Breast epithelium (tissue), 4 donors: Measurements from ENCODE around the gene HRAS. TPM values are rescaled to one million over a fixed set of nuclear protein-coding genes. Genes with fewer than 3 reads are reported as not detected.
A peak's percentile ranks its signal among the peaks of the same experiment; 100 is the strongest.

Source experiments
- DNase-seq, 2 donors: peaks; one replicate each; pipeline ENCODE4 v3.0.0-alpha.2; 2019; ENCODE audit warnings: low spot score in 2 of 2
- H3K27ac ChIP-seq, 2 donors: fragments of 200-600 bp; sonication (generic) in 1 of 2; one replicate each; pipeline ENCODE4 v1.5.1; 2016 to 2019; ENCODE audit warnings: mild to moderate bottlenecking in 1 of 2
- H3K27me3 ChIP-seq, 2 donors: fragments of 200-600 bp; sonication (generic) in 1 of 2; one replicate each; pipeline versions ENCODE4 v1.5.1 to v1.6.0; 2017 to 2019; ENCODE audit warnings: control low read depth in 1 of 2, mild to moderate bottlenecking in 1 of 2
- H3K36me3 ChIP-seq: fragments of 200-600 bp; one replicate; pipeline ENCODE4 v1.5.1; 2019
- H3K4me1 ChIP-seq, 2 donors: fragments of 200-600 bp; sonication (generic); one replicate each; pipeline ENCODE4 v1.5.1; 2016 to 2019; ENCODE audit warnings: control low read depth in 1 of 2
- H3K4me3 ChIP-seq, 3 donors: fragments of 200-600 bp; sonication (generic); 1 replicate in 2 of 3; 2 replicates in 1 of 3; pipeline ENCODE4 v1.5.1; 2016 to 2019; ENCODE audit warnings: mild to moderate bottlenecking in 3 of 3, moderate library complexity in 2 of 3
- H3K9me3 ChIP-seq, 2 donors: fragments of 200-600 bp; sonication (generic) in 1 of 2; one replicate each; pipeline ENCODE4 v1.5.1; 2016 to 2019; ENCODE audit warnings: control low read depth in 1 of 2
- POLR2A ChIP-seq: fragments of 450-650 bp; IDR thresholded peaks from one replicate; pipeline ENCODE4 v1.6.1; 2016; ENCODE audit warnings: antibody characterized with exemption, mild to moderate bottlenecking, moderate library complexity
- POLR2AphosphoS5 ChIP-seq, 3 donors: sonication (generic); formaldehyde crosslinking; IDR thresholded peaks; one replicate each; pipeline ENCODE4 v1.6.1; 2017; ENCODE audit warnings: antibody characterized with exemption in 3 of 3
- intact Hi-C: fragments of 100-400 bp; cut with DNase I; formaldehyde crosslinking; loops from one replicate; pipeline ENCODE4 v1.15.1; 2023; ENCODE audit warnings: low total_unique reads
- total RNA-seq, 3 donors: library from RNA; depleted of rRNA; stranded (reverse); fragments of >200 nt; gene quantifications; one replicate each; pipeline ENCODE4 v1.1.0, GENCODE V29; 2016
- TF ChIP-seq, protein P1 (sequence below), 3 donors: fragments of 450-650 bp; IDR thresholded peaks; one replicate each; pipeline ENCODE4 v1.5.1; 2016 to 2017; ENCODE audit warnings: antibody characterized with exemption in 3 of 3, mild to moderate bottlenecking in 3 of 3, moderate library complexity in 3 of 3

Gene HRAS
- total RNA-seq, 3 donors from 2014 or later = 33.2 to 50.1 (median 33.4) TPM

DNA sequence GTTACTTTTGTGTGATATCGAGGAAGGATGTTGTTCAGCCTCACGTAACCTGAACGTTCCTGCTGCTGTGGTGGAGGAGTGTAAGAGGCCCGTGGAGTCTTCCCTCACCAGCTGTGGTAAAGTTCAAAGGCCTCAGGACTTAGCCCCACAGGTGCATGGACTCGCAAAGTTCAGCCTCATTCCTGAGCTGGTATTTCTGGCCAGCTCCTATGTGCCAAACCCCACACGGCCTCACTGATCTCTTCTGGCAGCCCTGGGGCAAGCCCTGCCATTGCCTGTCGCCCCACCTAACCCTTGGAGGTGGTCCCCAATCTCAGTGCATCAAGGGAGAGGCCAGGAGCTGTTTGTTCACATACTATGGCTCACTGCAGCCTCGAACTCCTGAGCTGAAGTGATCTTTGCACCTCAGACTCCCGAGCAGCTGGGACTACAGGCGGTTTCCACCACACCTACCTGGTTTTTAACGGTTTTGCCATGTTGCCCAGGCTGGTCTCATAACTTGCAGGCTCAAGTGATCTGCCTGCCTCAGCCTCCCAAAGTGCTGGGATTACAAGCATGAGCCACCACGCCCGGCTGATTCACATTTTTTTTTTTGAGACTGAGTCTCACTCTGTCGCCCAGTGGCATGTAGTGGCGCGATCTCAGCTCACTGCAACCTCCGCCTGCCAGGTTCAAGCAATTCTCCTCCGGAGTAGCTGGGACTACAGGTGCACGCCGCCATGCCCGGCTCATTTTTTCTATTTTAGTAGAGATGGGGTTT lies 43.1 kb upstream of the HRAS start:
- TF ChIP-seq, protein P1, sequence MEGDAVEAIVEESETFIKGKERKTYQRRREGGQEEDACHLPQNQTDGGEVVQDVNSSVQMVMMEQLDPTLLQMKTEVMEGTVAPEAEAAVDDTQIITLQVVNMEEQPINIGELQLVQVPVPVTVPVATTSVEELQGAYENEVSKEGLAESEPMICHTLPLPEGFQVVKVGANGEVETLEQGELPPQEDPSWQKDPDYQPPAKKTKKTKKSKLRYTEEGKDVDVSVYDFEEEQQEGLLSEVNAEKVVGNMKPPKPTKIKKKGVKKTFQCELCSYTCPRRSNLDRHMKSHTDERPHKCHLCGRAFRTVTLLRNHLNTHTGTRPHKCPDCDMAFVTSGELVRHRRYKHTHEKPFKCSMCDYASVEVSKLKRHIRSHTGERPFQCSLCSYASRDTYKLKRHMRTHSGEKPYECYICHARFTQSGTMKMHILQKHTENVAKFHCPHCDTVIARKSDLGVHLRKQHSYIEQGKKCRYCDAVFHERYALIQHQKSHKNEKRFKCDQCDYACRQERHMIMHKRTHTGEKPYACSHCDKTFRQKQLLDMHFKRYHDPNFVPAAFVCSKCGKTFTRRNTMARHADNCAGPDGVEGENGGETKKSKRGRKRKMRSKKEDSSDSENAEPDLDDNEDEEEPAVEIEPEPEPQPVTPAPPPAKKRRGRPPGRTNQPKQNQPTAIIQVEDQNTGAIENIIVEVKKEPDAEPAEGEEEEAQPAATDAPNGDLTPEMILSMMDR (IDR thresholded peaks at IDR 0.05) = no peak
- TF ChIP-seq POLR2A = no peak
- no peak for TF ChIP-seq POLR2AphosphoS5 (IDR thresholded peaks at IDR 0.05)
- Histone ChIP-seq H3K4me3 (peak overlapping the region; percentile 86 to 96 (median 91)), H3K36me3 (no peaks in the 10 kb centered on the region), H3K4me1 (peaks cover 11 to 38% of the 10 kb centered on the region in 2 donors), H3K9me3 (no peaks in the 10 kb centered on the region), H3K27me3 (no peaks in the 10 kb centered on the region), H3K27ac (no peak overlapping the region)
- no peak for DNase-seq
- intact Hi-C loops = no loop called here

DNA sequence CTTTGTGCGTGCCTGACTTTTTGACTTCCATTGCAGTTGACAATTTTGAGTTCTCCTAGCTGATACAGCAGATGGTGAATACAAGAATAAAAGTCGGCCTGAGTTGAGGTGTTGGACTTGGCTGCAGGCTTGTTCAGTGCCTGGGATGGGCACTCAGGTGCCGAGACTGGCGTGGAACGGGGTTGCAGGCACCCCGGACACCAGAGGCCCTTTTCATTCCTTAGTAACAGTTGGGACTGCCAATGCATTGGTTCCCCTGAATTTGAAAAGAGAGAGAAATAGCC lies 42.2 kb upstream of the HRAS start:
- H3K4me3 ChIP-seq = peak overlapping the region; percentile 86 to 96 (median 91)
- H3K36me3 ChIP-seq = no peaks in the 10 kb centered on the region
- peaks cover 11 to 38% of the 10 kb centered on the region in 2 donors for H3K4me1 ChIP-seq
- H3K27me3 ChIP-seq = no peaks in the 10 kb centered on the region
- TF ChIP-seq POLR2A = no peak
- TF ChIP-seq POLR2AphosphoS5 (IDR thresholded peaks at IDR 0.05) = no peak
- TF ChIP-seq, protein P1 (IDR thresholded peaks at IDR 0.05) = no peak
- no peak for DNase-seq
- H3K27ac ChIP-seq = no peak overlapping the region
- intact Hi-C loops = no loop called here
- no peaks in the 10 kb centered on the region for H3K9me3 ChIP-seq

DNA sequence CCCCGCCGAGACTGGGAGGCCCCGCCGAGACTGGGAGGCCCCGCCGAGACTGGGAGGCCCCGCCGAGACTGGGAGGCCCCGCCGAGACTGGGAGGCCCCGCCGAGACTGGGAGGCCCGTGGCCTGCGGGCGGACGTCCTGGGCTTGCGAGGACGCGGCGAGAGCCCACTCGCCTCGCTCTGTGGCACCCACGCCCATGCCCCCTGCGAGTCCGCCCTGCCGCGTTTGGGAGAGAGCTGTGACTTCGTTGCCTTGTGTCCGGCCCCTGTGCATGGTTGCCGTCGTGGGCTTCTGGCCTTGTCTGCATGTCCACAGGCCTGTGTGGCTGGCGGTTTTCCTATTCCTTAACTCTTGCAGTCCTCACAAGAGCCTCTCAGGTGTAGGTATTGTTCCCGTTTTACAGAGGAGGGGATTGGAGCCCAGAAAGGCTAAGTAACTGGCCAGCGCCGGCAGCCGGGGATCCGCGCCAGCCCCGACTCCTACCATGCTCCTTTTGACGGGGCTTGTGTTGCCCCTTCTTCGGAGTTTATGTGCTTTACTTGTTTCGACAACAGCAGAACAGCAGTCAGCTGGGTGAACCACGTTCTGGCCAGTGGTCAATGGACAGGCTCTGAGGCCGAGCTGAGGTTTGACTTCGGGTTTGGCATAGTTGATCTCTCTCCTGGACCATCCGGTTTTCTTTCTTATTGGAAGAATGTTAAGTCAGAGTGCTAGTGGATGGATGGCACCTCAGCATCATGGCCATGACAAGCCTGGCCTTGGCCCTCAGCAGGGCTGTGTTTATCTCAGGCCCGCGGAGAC lies 41.6 kb upstream of the HRAS start:
- intact Hi-C loops = no loop called here
- TF ChIP-seq, protein P1 (IDR thresholded peaks at IDR 0.05) = no peak
- TF ChIP-seq POLR2A (no peak), POLR2AphosphoS5 (IDR thresholded peaks at IDR 0.05) (no peak)
- no peaks in the 10 kb centered on the region for H3K27me3 ChIP-seq
- peaks cover 11 to 38% of the 10 kb centered on the region in 2 donors for H3K4me1 ChIP-seq
- no peaks in the 10 kb centered on the region for H3K9me3 ChIP-seq
- no peaks in the 10 kb centered on the region for H3K36me3 ChIP-seq
- H3K4me3 ChIP-seq = peak overlapping the region; percentile 86 to 96 (median 91)
- DNase-seq = no peak
- H3K27ac ChIP-seq = peak overlapping the region; percentile 48 to 90

DNA sequence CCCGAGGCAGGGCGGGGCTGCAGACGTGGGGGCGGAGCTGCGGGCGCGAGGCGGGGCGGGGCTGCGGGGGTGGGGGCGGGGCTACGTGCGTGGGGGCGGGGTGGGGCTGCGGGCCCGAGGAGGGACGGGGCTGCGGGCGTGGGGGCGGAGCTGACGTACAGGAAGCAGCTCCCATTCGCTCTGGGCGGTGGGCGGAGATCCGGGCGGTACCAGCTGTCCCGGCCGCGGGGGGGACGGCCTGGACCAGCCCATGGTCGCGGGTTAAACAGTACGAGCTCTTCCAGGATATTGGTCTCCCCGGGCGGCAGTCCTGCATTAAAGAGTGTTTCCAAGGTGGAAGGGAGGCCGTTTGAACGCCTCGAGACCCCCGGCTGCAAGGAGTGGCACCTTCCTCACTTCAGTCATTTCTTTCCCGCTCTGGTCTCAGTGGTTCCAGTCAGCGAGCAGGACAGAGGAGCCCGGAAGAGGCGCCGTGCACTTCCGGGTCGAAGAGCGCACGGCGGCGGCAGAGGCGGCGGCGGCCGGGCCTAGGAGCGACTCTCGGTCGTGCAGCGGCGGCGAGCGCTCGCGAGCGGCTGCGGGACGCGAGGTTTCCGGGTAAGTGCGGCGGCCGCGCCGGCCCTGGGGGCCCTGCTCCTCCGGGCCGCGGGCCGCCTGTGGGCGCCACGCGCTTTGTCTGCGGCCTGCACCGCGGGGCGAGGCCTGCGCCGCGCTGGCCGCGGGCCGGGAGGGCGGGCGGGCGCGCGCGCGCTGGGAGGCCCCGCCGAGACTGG lies 40.8 kb upstream of the HRAS start, which contains the start of gene PHRF1:
TSS of gene PHRF1 (plus strand) at position 475 of the 773 bp plus-strand sequence. CDS start 5,043 bp downstream, outside the sequence.
- H3K9me3 ChIP-seq = no peaks in the 10 kb centered on the region
- peak within 1 kb of the TSS; percentile 90 to 94 for H3K27ac ChIP-seq
- intact Hi-C loops = no loop called here
- H3K36me3 ChIP-seq = no peaks in the 10 kb centered on the region
- peak; percentile 83 to 97 (median 89) for TF ChIP-seq POLR2AphosphoS5 (IDR thresholded peaks at IDR 0.05)
- no peak for TF ChIP-seq POLR2A
- TF ChIP-seq, protein P1 (IDR thresholded peaks at IDR 0.05) = peak; percentile 13 to 32 (median 22)
- DNase-seq = peak; percentile 96 to 97
- peak within 1 kb of the TSS; percentile 86 to 96 (median 91) for H3K4me3 ChIP-seq
- H3K4me1 ChIP-seq = peaks cover 11 to 38% of the 10 kb centered on the region in 2 donors
- H3K27me3 ChIP-seq = no peaks in the 10 kb centered on the region
